HG03571 (cell line): Measurements from ENCODE around the gene PPP1R3C.

ENCODE experiments used
- ATAC-seq: cut with Tn5 transposase; IDR thresholded peaks from one replicate; pipeline ENCODE4 v1.9.1; 2021; ENCODE audit not compliant: unreplicated experiment

PPP1R3C gene

DNA sequence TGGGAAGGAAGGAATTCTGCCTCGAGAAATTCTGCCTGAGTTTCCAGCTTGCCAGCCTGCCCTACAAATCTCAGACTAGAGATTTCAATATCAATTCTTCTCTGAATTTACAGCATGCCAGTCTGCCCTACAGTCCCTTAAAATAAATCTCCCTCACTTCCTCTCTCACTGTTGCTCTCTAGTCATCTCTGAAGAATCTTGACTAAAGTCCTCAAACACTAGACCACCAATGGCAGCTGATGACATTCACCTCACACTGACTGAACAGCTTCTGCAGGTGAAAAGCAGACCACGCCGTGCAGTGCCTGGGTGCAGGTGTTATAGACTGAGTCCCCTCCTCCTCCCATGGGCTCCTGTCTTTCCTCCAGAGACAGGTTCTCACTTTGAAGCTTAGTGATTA is 30.4 kb downstream of the PPP1R3C start:
- ATAC-seq = no peak

DNA sequence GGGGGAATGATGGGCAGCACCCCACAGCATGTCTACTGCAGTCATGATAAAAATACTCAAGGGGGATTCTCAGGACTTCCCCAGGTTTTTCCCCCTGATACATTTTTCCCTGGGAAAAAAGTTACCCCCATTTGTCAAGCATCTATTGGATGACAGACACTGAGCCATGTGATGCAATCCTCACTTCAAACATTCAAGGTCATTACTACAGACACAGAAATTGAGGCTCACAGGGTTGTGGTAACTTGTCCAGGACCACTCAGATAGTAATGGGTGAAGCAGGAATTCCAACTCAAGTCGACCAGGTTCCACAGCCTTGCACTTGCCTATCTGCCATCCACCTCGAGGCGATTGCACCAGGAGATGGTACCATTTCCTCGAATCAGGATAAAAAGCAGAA is 31.7 kb downstream of the PPP1R3C start:
- no peak for ATAC-seq

DNA sequence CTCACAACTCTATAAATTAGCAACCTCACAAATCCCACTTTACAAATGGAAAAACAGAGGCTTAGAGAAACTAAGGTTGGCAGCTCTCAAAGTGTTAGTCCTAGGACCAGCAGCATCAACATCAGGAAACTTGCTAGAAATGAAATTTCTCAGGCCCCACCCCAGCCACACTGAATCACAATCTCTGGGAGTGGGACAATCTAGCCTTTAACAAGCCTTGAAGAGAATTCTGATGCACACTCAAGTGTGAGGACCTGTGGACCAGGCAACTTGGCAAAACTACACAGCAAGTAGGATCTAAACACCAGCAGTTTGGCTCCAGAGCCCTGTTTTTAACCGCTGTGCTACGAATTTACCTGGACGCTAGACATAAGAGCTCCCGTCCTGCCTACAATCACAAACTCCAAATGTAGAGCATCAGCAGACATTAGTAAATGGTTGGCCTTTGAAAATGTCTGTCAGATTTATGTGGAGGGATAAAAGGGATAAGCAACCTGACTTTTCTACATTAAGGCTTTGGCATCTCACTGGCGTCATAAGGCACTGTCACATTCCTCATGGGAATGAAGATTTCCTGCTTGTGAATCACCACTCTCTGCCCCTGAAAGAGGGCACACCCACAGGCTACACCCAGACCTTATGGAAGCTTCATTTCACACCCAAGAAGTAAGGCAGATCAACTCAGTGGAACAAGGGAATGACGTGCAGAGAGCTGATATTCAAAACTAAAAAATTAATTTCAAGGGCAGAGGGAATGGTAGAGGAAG is 34.5 kb downstream of the PPP1R3C start:
- ATAC-seq = no peak

GRCh38 chr10:91597197-91597881 is 35.5 kb downstream of the PPP1R3C start:
- ATAC-seq = no peak

- no peak for ATAC-seq
Observed at GRCh38 chr10:91596825-91597196, 36.1 kb downstream of the PPP1R3C start.

- ATAC-seq = no peak
Observed at GRCh38 chr10:91593834-91594233, 39.0 kb downstream of the PPP1R3C start.

- no peak for ATAC-seq
Observed at GRCh38 chr10:91593366-91593765, 39.5 kb downstream of the PPP1R3C start.

DNA sequence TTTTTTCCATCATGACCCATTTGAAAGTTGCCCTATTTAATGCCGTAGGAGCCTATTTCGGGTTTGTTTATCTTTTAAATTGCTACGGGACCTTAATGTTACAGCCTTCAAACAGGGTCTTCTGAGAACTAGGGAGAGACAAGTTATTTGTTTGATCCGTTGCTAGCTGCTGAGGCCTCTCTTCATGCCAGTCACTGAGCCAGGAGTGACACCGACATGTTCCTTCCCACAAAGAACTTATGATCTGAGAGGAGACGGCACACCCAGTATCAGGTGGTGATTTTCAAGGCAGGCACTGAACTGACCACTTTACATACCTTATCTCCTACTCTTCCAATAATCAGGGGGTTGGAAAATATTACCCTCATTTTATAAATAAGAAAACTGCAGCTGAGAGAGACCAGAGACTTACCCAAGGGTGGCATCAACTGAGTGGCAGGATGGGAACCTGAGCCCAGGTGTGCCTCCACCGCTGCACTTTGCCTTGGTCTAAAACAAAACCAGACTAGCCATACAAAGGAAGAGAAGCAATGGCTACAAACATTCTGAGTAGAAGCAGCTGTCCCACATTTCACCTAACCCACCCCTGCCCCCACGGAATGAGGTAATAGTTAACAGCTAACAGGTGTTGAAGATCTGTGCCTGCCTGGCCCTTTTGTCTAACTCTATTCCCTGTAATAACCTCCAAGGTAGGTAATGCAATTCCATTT is 40.5 kb downstream of the PPP1R3C start:
- ATAC-seq = no peak

GRCh38 chr10:91591797-91592174 is 41.1 kb downstream of the PPP1R3C start:
- no peak for ATAC-seq

DNA sequence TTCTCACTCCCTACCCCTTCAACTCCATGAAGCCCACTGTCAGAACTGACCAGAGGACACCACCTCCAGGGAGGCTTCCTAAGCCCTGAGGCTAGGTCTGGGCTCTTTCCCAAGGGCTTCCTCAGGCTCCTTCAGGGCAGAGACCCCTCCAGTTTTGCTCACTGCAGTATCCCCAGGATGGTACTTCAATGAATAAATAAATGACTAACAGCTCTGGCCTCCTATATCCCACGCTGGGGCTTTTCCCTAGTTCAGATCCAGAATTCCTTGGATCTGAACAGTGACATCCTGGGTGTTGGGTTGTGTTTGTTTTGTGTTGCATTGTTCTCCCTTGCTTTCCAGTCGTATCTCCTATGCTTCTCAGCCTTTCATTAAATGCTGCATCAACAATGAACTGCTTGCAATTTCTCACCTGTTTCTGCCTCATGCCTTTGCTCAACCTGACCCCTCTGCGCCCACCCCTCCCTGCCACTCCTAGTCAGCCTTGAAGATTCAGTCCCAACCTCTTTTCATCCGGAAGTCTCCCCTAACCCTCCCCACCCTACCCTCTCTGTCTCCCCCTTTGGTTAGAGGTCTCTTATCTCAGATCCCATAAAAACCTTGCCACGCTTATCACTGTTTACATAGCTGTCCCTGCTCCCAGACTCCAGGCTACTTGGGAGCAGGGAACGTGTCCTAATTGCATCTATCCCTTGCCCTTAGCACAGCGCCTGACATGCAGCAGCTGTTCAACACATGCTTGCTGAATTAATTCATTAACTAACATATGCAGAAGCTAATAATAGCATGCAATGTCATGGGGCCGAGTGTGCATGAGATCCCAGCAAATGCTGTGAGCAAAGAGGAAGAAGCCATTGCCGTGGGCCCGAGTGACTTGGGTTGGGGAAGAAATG is 41.7 kb downstream of the PPP1R3C start:
- no peak for ATAC-seq

GRCh38 chr10:91590142-91590903 is 42.5 kb downstream of the PPP1R3C start:
- no peak for ATAC-seq

DNA sequence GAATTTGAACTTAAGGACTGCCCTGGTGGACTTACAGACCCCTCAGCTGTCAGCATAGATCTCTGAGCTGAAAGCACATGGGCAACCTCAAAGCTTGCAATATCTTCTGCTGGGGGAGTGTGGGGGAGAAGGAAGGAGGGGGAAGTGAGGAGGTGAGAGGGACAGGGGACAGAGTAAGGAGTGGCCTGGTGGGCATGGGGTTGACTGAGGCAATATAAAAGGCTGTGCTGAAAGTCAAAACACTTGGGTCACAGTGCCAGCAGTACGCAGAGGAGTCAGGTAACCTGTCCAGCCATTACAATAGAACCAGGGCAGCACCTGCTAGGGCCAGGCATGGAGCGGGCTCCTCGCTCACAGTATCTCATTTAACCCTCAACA is 43.2 kb downstream of the PPP1R3C start:
- ATAC-seq = no peak

GRCh38 chr10:91589015-91589657 is 43.7 kb downstream of the PPP1R3C start:
- ATAC-seq = no peak

- no peak for ATAC-seq
Observed at GRCh38 chr10:91587710-91588638, 44.9 kb downstream of the PPP1R3C start.

- ATAC-seq = no peak
Observed at GRCh38 chr10:91582153-91582554, 50.7 kb downstream of the PPP1R3C start.

DNA sequence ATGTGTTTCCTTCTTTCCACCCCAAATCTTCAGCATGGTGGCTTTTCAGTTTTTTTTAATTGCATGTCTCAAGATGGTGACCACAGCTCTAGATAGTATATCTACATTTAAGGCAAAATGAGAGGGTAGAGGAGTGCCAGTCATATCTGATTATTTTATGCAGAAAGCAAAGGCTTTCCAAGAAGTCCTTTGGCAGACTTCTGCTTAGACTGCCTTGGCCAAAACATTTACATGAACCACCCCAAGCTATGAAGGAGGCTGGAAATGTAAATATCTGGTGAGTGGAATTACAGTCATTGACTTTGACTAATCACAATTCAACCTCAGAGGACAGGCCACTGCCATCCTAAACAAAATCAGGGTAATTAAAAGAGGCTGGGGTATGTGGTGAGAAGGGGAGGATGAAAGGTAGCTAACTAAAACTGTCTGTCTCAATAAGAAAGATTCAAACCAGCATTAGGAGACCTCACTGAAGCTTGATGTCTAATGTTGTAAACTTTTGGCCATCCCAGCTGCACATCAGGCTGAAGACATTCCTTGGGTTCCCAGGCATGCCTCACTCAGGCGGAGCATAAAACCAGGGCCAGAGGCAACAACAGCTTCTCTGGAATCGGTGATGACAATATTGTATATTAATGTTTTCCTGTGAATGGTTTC is 53.4 kb downstream of the PPP1R3C start:
- no peak for ATAC-seq
